Umbilical cord (tissue), 2 donors: ENCODE results near the gene SLK. TPM values are rescaled to one million over a fixed set of nuclear protein-coding genes. Genes with fewer than 3 reads are reported as not detected.

Source experiments
- DNase-seq: peaks from one replicate; pipeline ENCODE4 v3.0.0-alpha.2; 2015; ENCODE audit warnings: low spot score
- total RNA-seq: library from RNA; depleted of rRNA; stranded (reverse); fragments of >200 nt; gene quantifications from one replicate; pipeline ENCODE4 v1.2.3, GENCODE V29; 2014; ENCODE audit warnings: low replicate concordance; ENCODE audit not compliant: insufficient read depth

SLK gene
- total RNA-seq, 1 donor from 2014 or later, result 128 TPM

DNA sequence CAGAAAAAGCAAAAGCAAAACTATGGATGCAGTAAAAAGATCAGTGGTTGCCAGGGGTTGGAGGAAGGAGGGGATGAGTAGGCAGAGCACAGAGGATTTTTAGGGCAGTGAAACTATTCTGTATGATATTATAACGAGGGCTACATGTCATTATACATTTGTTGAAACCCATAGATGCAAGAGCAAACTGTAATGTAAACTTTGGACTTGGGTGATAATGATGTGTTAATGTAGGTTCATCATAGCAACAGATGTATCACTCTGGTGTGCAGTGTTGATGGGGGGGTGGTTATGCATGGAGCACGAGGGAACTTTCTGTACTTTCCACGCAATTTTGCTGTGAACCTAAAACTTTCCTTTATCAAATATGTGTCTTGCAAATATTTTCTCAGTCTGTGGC lies 23.2 kb downstream of the SLK start:
- DNase-seq, result no peak

GRCh38 chr10:103990531-103990930 lies 23.6 kb downstream of the SLK start:
- no peak for DNase-seq

GRCh38 chr10:103991393-103992128 lies 24.6 kb downstream of the SLK start:
- no peak for DNase-seq

GRCh38 chr10:103995134-103995533 lies 28.2 kb downstream of the SLK start:
- no peak for DNase-seq

DNA sequence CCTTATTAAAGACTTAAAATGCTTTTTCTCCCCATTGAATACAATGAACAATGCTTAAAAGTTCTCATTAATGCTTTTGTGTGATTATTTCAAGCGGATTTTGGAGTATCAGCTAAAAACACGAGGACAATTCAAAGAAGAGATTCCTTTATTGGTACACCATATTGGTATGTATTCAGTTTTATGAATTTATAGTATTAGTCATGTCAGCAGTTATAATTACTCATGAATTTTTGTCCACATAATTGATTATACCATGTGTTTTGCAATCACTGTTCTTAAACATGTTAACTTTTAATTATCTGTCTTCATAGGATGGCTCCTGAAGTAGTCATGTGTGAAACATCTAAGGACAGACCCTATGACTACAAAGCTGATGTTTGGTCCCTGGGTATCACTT lies 31.9 kb downstream of the SLK start:
- no peak for DNase-seq

GRCh38 chr10:104002911-104003310 lies 36.0 kb downstream of the SLK start:
- no peak for DNase-seq

GRCh38 chr10:104005172-104005863 lies 38.4 kb downstream of the SLK start:
- no peak for DNase-seq

- no peak for DNase-seq
Observed at GRCh38 chr10:104011904-104012303, 45.0 kb downstream of the SLK start.

DNA sequence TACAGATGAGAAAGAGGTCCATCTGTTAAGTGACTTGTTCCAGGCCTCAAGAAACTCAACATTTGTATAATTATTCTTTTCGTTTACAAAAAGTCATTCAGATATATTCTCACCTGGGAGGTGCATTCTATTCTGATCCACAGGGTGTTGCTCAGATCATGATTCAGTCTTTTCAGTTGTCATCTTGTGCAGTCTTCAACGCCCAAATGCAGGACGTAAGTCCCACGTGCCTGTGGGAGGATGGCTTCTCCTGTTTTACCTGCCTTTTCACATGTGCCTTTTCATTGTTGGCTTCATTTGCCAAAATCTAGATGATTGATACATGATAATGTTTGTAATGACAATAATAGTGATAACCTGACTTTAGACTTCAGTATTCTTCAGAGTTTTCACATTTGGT lies 46.5 kb downstream of the SLK start:
- no peak for DNase-seq

GRCh38 chr10:104014176-104014575 lies 47.2 kb downstream of the SLK start:
- no peak for DNase-seq

- no peak for DNase-seq
Observed at GRCh38 chr10:104016661-104017060, 49.7 kb downstream of the SLK start.

DNA sequence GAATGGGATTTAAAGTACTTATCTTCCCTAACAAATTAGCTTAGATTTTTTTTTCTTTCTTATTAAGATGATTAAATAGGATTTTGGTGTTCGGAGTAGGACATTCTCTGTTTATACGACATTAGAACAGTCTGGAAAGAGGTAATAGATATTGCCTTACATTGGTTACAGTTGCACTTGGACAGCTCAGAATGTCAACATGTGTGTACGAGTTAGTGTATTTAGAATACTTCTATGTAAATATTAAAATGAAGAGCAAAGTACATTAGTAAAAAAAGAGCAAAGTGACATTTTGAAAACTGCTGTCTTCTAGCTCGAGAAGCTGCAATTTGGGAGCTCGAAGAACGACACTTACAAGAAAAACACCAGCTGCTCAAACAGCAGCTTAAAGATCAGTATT lies 51.5 kb downstream of the SLK start:
- DNase-seq, result no peak

DNA sequence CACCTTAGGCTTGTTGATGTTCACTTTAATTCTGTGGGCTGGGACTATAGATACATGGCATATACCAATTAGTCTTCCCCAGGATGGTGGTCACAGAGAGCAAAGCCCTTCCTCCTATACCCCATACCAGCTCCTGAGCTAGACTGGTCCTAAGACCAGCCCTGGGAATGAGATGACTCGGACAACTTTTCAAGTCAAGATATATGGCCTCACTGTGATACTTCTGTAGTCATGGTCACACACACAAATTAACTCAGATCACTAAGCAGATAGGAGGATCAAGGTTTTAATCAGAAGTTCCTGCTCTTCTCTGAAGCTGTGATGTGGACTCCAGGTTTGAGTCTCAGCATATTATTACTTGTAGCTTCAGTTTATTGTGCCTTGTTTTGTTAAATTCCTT lies 53.1 kb downstream of the SLK start:
- no peak for DNase-seq

DNA sequence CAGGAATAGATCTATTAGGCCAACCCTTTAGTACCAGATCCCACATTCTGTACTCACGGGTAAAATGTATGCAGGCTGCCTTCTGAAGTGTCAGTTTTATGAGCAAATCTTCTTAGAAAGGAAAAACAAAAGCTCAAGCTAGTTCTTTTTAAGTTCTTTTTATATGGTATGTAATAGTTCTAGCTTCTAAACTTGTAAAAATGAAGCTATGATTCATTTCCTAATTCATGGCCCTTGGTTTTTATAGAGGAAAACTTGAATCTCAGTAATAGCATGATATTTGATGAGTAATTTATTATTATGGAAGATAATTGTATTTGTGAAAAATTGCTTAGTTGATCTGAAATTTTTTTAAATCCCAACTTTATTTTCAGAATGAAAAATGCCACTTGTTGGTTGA lies 54.3 kb downstream of the SLK start:
- no peak for DNase-seq

DNA sequence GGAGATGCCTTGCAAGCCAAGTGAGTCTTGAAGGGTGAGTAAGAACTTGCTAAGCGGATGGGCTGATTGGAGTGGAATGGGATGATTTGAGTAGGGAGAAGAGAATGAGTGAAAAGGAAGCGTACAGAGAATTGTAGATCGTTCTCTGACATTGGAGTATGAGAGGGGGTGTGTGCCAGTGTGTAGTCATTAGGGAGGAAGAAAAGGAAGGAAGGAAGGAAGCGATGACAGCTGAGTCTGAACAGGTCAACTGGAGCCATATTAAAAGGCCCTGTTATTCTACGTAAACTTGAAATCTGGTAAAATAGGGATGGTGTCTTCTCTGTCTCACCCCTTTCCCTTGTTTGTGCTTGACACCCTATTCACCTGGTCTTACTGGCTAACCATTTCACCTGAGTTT lies 55.1 kb downstream of the SLK start:
- no peak for DNase-seq

- no peak for DNase-seq
Observed at GRCh38 chr10:104025524-104025923, 58.6 kb downstream of the SLK start.

DNA sequence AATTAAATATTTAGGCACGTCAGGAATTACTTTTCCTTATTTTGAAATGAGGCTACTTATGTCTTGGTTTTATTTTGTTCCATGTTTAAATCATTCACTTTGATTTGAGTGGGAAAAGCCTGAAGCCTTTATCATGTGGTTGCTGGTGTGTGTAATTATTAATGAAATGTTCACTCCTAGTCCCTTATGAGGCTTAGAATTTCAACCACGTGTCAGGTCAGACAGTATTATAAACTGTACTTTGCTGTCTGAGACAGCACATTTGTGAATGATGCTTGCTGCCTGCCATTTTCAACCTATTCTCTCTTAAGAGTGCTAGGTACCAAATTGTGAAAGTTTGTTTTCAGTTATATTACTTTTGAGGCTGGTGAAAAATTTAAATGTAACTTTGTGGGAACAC lies 59.8 kb downstream of the SLK start:
- no peak for DNase-seq

GRCh38 chr10:104028146-104028545 lies 61.2 kb downstream of the SLK start:
- peak; percentile 39 for DNase-seq

- DNase-seq, result no peak
Observed at GRCh38 chr10:104028823-104029520, 62.0 kb downstream of the SLK start.

GRCh38 chr10:104029521-104029860 lies 62.6 kb downstream of the SLK start:
- no peak for DNase-seq

GRCh38 chr10:104031631-104032030 lies 64.7 kb downstream of the SLK start:
- no peak for DNase-seq

- DNase-seq, result no peak
Observed at GRCh38 chr10:104032144-104032775, 65.3 kb downstream of the SLK start.
